HL-60 (cell line): ENCODE data around the gene PGGT1B.

ENCODE experiments used
- DNase-seq, 2 experiments: peaks; one replicate each; pipeline ENCODE4 v3.0.0-alpha.2; 2010 to 2020; ENCODE audit warnings: low read depth in 1 of 2, low spot score in 1 of 2
- H3K27ac ChIP-seq: fragments of 250-450 bp; sonication (Bioruptor Pico); replicated peaks from 2 replicates; pipeline ENCODE4 v1.5.1; 2020; ENCODE audit warnings: mild to moderate bottlenecking, moderate library complexity
- H3K27me3 ChIP-seq: fragments of 250-450 bp; sonication (Bioruptor Pico); 2 replicates; pipeline ENCODE4 v1.5.1; 2021; ENCODE audit warnings: mild to moderate bottlenecking, moderate library complexity; ENCODE audit not compliant: insufficient read depth, poor library complexity, severe bottlenecking
- H3K4me3 ChIP-seq: replicated peaks from 2 replicates; pipeline ENCODE4 v1.5.1; 2011; ENCODE audit warnings: mild to moderate bottlenecking, control low read depth, low read length; ENCODE audit not compliant: insufficient read depth
- GABPA ChIP-seq: IDR thresholded peaks from 2 replicates; pipeline ENCODE4 v1.6.1; 2012; ENCODE audit warnings: low read depth
- POLR2AphosphoS5 ChIP-seq: IDR thresholded peaks from 2 replicates; pipeline ENCODE4 v1.6.1; 2012; ENCODE audit warnings: low read depth
- SPI1 ChIP-seq: IDR thresholded peaks from 2 replicates; pipeline ENCODE4 v1.6.1; 2012; ENCODE audit warnings: low read depth, mild to moderate bottlenecking, borderline replicate concordance
- TF ChIP-seq, protein P1 (sequence below): IDR thresholded peaks from one replicate; pipeline ENCODE4 v1.5.1; 2011; ENCODE audit warnings: low read length, control low read depth, inconsistent platforms; ENCODE audit not compliant: insufficient read depth
- TF ChIP-seq, protein P2 (sequence below): IDR thresholded peaks from 2 replicates; pipeline ENCODE4 v1.6.1; 2012; ENCODE audit warnings: low read depth; ENCODE audit not compliant: insufficient replicate concordance

PGGT1B gene

DNA sequence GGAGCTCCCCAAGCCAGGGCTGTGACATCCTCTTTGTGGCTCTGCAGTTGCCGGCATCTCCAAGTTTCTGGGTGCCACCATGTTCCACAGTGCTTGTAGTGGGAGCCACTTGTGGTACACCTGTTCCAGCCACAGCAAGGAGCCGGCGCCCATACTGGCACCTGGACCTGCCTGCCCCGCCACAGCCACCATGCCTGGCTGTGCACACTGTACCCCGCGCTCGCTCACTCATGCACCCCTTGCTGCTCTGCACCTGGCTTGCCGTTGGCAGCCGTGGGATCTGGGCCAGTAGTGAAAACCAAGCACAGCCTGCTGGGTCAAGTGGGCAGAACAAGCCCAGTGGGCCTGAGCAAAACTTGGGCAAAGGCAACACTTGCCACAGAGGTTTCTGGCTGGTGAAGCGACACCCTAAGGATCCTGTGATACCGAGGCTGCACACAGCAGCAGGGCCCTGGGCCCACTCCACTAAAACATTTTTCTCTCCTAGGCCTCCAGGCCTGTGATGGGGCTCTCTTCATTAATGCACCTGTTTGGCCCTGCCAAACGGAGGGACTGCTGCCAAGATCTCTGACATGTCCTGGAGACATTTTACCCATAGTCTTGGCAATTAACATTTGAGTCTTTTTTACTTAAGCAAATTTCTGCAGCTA lies 95.8 kb downstream of the PGGT1B start:
- Histone ChIP-seq H3K4me3 (no peak overlapping the region), H3K27me3 (no peaks in the 10 kb centered on the region), H3K27ac (no peak overlapping the region)
- no peak for TF ChIP-seq POLR2AphosphoS5
- no peak for DNase-seq

DNA sequence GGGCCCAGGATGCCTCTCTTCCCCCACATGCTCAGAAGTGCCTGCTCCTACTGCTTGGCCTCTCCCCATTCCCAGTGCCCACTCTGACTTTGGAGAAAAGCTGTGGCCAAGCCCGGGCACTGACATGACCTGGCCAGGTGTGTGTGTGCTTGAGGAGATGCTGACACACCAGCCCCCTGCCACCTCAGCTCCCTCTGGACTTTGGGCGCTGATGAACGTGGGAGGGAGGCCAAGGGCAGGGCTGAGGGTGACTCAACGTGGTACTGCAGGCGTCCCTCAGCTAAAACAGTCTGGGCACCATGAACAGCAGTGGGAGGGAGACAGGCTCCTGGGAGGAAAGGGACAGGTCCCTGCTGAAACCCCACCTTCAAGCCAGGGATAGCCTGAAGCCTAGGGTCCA lies 96.9 kb downstream of the PGGT1B start:
- TF ChIP-seq, protein P1, sequence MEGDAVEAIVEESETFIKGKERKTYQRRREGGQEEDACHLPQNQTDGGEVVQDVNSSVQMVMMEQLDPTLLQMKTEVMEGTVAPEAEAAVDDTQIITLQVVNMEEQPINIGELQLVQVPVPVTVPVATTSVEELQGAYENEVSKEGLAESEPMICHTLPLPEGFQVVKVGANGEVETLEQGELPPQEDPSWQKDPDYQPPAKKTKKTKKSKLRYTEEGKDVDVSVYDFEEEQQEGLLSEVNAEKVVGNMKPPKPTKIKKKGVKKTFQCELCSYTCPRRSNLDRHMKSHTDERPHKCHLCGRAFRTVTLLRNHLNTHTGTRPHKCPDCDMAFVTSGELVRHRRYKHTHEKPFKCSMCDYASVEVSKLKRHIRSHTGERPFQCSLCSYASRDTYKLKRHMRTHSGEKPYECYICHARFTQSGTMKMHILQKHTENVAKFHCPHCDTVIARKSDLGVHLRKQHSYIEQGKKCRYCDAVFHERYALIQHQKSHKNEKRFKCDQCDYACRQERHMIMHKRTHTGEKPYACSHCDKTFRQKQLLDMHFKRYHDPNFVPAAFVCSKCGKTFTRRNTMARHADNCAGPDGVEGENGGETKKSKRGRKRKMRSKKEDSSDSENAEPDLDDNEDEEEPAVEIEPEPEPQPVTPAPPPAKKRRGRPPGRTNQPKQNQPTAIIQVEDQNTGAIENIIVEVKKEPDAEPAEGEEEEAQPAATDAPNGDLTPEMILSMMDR, result no peak
- TF ChIP-seq GABPA, result no peak
- Histone ChIP-seq H3K27ac (no peak overlapping the region), H3K4me3 (no peak overlapping the region), H3K27me3 (no peaks in the 10 kb centered on the region)
- DNase-seq, result no peak

DNA sequence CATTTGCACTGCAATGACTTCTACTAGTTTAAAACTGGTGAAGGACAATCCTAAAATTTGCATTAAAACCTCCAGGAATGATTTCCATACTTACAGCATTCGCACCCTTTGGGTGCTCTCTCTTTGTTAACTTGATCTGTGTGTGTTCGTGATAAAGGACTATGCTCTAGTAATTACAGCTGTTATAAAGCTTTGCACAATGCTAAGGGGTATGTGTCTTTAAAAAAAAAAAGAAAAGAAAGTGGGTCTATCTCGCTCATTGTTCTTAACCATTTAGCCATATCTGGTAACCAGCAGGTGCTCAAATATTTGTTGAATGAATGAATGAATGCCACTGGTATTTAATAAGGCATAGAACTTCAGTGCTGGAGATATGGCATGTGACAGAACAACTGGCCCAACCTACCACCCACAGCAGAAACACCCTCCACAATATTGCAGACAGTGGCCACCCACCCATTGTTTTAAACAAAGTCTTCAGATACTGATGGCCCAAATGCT lies 101.7 kb downstream of the PGGT1B start:
- no peaks in the 10 kb centered on the region for H3K27me3 ChIP-seq
- no peak overlapping the region for H3K27ac ChIP-seq
- DNase-seq, result no peak
- H3K4me3 ChIP-seq, result no peak overlapping the region
- TF ChIP-seq POLR2AphosphoS5, result no peak
- no peak for TF ChIP-seq SPI1
- TF ChIP-seq GABPA, result no peak
- TF ChIP-seq, protein P2, sequence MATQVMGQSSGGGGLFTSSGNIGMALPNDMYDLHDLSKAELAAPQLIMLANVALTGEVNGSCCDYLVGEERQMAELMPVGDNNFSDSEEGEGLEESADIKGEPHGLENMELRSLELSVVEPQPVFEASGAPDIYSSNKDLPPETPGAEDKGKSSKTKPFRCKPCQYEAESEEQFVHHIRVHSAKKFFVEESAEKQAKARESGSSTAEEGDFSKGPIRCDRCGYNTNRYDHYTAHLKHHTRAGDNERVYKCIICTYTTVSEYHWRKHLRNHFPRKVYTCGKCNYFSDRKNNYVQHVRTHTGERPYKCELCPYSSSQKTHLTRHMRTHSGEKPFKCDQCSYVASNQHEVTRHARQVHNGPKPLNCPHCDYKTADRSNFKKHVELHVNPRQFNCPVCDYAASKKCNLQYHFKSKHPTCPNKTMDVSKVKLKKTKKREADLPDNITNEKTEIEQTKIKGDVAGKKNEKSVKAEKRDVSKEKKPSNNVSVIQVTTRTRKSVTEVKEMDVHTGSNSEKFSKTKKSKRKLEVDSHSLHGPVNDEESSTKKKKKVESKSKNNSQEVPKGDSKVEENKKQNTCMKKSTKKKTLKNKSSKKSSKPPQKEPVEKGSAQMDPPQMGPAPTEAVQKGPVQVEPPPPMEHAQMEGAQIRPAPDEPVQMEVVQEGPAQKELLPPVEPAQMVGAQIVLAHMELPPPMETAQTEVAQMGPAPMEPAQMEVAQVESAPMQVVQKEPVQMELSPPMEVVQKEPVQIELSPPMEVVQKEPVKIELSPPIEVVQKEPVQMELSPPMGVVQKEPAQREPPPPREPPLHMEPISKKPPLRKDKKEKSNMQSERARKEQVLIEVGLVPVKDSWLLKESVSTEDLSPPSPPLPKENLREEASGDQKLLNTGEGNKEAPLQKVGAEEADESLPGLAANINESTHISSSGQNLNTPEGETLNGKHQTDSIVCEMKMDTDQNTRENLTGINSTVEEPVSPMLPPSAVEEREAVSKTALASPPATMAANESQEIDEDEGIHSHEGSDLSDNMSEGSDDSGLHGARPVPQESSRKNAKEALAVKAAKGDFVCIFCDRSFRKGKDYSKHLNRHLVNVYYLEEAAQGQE, result no peak
